HG03108 (cell line): ENCODE results near the gene ZCRB1.

ENCODE experiments used
- ATAC-seq: cut with Tn5 transposase; IDR thresholded peaks from one replicate; pipeline ENCODE4 v1.9.1; 2021; ENCODE audit warnings: moderate library complexity; ENCODE audit not compliant: unreplicated experiment

The ZCRB1 gene

GRCh38 chr12:42281844-42282243 is 44.0 kb downstream of the ZCRB1 start:
- no peak for ATAC-seq

DNA sequence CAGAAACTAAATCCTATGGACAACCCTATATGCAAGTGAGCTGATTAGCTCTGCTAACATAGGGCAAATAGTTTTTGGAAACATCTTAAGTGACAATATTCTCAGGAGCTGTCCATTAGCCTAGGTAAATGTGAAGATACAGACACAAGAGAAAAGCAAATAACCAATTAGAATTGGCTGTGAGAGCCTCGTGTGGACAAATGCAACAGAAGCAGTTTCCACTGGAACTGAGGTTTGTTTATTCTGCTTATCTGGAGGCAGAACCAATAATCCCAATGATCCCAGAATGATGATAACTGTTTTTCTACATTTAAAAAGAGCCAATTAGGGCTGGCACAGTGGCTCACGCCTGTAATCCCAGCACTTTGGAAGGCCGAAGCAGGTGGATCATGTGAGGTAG is 44.6 kb downstream of the ZCRB1 start:
- no peak for ATAC-seq

DNA sequence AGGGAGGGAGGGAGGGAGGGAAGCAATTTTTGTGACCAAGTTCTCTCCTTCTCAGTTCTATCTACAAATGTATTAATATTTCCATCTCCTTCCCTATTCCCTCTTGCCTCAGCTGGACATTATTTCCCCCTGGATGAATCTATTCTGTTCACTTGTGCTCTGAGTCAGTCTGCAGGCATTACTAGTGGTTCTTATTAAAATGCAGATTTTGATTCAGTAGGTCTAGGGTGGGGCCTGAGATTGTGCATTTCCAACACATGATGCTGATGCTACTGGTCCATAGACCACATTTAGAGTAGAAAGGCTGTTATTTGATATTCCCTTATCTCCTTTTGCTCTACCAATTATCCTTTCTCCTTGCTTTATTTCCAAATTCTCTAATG is 47.8 kb downstream of the ZCRB1 start:
- ATAC-seq = no peak

GRCh38 chr12:42277396-42278127 is 48.3 kb downstream of the ZCRB1 start:
- no peak for ATAC-seq

DNA sequence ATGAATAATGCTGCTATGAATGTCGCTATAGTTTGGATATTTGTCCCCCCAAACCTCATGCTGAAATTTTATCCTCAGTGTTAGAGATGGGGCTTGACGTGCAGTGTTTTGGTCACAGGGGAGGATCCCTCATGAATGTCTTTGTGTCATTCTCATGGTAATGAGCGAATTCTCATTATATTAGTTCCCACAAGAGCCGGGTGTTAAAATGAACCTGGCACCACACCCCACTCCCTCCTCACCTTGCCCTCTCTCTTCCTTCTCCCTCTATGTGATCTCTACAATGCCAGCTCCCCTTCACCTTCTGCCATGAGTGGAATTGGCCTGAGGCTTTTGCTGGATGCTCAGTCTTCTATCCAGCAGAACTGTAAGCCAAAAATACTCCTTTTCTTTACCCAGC is 50.4 kb downstream of the ZCRB1 start:
- ATAC-seq = no peak

GRCh38 chr12:42273706-42274105 is 52.2 kb downstream of the ZCRB1 start:
- ATAC-seq = no peak

GRCh38 chr12:42270596-42270995 is 55.3 kb downstream of the ZCRB1 start:
- ATAC-seq = no peak

GRCh38 chr12:42267413-42268190 is 58.3 kb downstream of the ZCRB1 start:
- ATAC-seq = no peak

DNA sequence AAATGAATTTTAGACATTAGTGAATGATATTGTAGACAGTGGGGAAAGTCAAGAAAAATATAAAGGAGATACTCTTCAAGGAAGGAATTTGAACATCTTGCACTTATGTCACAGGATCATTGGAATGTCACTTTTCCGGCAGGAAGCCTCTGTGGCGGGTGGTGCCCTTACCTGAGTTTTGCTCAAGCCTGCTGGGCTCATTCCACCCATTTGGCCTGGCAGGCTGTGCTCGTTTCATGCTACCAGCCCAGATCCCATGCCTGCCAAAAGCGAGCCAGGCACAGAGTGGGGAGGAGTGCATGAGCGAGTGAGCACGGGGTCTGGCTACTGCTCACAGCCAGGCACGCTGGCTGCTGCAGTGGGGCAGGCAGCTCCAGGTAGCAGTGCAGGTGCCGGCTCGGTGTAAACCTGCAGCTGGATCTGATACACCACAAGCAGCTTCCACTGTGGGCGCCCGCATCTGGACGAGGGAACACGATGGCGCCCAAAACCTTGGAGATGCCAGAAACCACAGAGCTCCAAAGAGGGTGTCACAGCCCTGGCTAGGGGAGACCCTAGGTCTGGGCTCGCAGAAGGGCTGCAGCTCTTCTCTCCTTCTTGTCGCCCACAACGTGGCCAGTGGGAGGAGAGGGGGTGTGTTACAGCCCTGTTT is 59.2 kb downstream of the ZCRB1 start:
- ATAC-seq = no peak

GRCh38 chr12:42262271-42262670 is 63.6 kb downstream of the ZCRB1 start:
- no peak for ATAC-seq
